ENCODE data around the gene TPP1. TPM values are rescaled to one million over a fixed set of nuclear protein-coding genes. Genes with fewer than 3 reads are reported as not detected.

Gene TPP1
- total and polyA plus RNA-seq, 7 donors, result 13.2 to 60.3 (median 47.9) TPM

DNA sequence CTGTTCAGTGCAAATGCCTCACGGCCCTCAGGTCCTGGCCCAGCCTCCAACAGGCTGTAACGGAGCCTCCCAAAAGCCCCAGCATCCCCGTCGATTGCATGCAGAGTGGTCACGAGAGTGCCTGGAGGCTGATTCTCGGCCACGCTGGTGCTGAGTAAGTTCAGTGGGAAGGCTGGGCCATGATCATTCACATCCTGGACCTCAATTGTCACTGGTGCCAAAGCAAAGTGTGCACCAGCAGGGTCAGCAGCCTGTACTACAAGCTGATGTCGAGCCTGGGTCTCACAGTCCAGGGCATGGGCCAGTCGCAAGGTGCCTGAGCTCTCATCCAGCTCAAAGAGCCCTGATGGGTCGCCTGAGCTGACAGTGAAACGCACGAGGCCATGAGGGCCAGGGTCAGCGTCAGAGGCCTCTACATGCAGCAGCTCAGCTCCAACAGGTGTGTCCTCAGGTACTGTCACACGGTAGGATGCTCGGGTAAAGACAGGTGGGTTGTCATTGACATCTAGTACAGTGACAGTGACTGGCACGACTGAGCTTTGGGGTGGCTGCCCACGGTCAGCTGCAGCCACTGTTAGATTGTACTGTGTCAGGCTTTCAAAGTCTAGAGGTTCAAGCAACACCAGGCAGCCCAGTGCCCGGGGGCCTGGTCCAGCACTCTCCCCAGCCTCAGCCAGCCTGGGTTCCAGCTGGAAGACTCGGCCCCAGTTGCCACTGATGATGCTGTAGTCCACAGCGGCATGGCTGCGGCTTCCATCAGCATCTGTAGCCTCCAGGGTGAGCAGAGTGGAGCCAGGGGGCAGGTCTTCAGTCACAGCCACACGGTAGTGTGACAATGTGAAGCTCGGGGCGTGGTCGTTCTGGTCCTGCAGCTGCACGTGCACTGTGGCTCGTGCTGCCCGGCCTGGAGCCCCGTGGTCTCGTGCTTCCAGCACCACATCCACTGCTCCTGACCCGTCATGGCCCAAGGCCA lies 4.5 kb upstream of the TPP1 start:
- Histone ChIP-seq H3K36me3 (peaks cover 22 to 57% (median 34%) of the 10 kb centered on the region in 4 donors), H3K4me1 (peaks cover 0 to 7% (median 5%) of the 10 kb centered on the region in 4 donors), H3K9me3 (no peaks in the 10 kb centered on the region), H3K27ac (no peak overlapping the region), H3K27me3 (no peaks in the 10 kb centered on the region), H3K4me3 (no peak overlapping the region)
- WGBS, 2 donors, result 87 to 91% methylated on average over 31 of the region's 31 CpGs
- intact Hi-C loops (cut with DNase I), result no loop called here
- TF ChIP-seq EP300 (IDR thresholded peaks at IDR 0.05), result no peak
- TF ChIP-seq, protein P1, sequence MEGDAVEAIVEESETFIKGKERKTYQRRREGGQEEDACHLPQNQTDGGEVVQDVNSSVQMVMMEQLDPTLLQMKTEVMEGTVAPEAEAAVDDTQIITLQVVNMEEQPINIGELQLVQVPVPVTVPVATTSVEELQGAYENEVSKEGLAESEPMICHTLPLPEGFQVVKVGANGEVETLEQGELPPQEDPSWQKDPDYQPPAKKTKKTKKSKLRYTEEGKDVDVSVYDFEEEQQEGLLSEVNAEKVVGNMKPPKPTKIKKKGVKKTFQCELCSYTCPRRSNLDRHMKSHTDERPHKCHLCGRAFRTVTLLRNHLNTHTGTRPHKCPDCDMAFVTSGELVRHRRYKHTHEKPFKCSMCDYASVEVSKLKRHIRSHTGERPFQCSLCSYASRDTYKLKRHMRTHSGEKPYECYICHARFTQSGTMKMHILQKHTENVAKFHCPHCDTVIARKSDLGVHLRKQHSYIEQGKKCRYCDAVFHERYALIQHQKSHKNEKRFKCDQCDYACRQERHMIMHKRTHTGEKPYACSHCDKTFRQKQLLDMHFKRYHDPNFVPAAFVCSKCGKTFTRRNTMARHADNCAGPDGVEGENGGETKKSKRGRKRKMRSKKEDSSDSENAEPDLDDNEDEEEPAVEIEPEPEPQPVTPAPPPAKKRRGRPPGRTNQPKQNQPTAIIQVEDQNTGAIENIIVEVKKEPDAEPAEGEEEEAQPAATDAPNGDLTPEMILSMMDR (IDR thresholded peaks at IDR 0.05), result no peak
- no peak for TF ChIP-seq POLR2AphosphoS5 (IDR thresholded peaks at IDR 0.05)
- no peak for TF ChIP-seq POLR2A (IDR thresholded peaks at IDR 0.05)
- DNase-seq, result no peak

DNA sequence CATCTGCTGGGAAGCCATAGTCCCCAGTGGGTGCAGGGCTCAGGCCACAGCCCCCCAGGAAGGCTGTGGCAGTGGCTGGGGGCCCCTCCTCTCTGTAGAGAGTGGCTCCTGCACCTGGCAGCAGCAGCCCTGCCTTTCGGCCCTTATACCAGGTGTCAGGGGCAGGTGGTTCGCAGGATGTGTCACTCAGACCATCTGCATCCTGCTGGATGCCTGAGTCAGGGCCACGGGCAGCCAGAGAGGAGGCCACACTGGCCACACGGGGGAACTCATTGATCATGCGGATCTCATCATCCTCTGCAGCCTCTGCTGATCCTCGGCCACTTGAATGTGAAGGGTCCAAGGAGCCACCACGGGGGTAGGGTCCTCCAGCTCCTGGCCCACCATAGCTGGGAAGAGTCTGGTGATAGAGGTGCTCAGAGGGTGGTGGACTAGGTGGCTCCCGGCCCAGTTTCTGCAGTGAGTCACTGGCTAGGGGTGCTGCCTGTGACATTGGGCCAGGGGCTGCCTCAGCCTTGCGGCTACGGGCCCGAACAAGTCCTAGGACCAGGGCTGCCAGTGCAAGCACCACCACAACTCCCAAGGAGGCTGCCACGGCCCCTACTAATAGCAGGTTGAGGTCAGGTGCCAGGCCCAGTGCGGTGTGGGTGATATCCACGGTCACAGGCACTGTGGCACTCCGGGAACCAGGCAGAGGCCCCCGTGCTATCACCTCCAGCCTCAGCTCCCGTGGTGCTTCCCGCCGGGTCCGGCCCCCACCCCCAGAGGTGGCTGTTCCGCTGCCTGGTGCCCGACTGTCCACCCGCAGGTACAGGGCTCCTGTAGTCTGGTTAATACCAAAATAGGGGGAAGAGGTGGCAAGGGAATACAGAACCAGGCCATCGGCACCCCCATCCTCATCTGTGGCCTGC lies 3.3 kb upstream of the TPP1 start:
- DNase-seq, result no peak
- intact Hi-C loops (cut with DNase I), result no loop called here
- no peak overlapping the region for H3K27ac ChIP-seq
- H3K36me3 ChIP-seq, result peaks cover 22 to 47% (median 31%) of the 10 kb centered on the region in 4 donors
- no peaks in the 10 kb centered on the region for H3K9me3 ChIP-seq
- H3K4me1 ChIP-seq, result peaks cover 0 to 19% (median 16%) of the 10 kb centered on the region in 4 donors
- H3K4me3 ChIP-seq, result no peak overlapping the region
- WGBS, 2 donors, result 88 to 90% methylated on average over 24 of the region's 24 CpGs
- TF ChIP-seq EP300 (IDR thresholded peaks at IDR 0.05) (no peak), POLR2A (IDR thresholded peaks at IDR 0.05) (no peak), POLR2AphosphoS5 (IDR thresholded peaks at IDR 0.05) (no peak)
- TF ChIP-seq, protein P1 (IDR thresholded peaks at IDR 0.05), result no peak
- H3K27me3 ChIP-seq, result no peaks in the 10 kb centered on the region

DNA sequence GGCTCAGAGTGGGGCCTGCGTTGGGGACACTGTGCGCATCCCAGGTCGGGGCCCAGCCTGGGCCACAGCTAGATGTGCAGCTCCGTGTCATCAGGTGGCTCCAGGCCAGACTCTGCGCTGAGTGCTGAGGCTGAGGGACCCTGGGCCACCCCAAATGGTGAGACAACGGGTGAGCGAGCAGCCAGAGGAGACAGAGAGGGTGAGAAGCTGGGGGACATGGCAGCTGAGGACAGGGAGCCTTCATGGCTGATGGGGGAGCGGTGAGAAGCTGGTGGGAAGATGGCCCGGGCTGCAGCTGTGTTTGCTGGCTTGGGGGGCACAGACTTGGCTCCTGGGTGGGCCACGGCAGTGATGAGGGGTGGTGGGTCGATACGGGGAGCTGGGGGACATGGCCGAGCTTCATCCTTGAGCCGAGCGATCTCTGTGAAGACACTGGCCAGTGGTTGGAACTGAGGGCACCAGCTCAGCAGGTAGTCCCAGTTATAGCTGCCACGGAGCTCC lies 2.5 kb upstream of the TPP1 start:
- WGBS, 2 donors, result 87 to 90% methylated on average over 16 of the region's 16 CpGs
- H3K4me1 ChIP-seq, result peaks cover 0 to 24% (median 22%) of the 10 kb centered on the region in 4 donors
- intact Hi-C loops (cut with DNase I), result no loop called here
- no peaks in the 10 kb centered on the region for H3K27me3 ChIP-seq
- DNase-seq, result no peak
- H3K36me3 ChIP-seq, result peaks cover 16 to 43% (median 27%) of the 10 kb centered on the region in 4 donors
- no peak overlapping the region for H3K27ac ChIP-seq
- H3K4me3 ChIP-seq, result no peak overlapping the region
- TF ChIP-seq EP300 (IDR thresholded peaks at IDR 0.05) (no peak), POLR2AphosphoS5 (IDR thresholded peaks at IDR 0.05) (no peak), POLR2A (IDR thresholded peaks at IDR 0.05) (no peak)
- TF ChIP-seq, protein P1 (IDR thresholded peaks at IDR 0.05), result no peak
- H3K9me3 ChIP-seq, result no peaks in the 10 kb centered on the region

DNA sequence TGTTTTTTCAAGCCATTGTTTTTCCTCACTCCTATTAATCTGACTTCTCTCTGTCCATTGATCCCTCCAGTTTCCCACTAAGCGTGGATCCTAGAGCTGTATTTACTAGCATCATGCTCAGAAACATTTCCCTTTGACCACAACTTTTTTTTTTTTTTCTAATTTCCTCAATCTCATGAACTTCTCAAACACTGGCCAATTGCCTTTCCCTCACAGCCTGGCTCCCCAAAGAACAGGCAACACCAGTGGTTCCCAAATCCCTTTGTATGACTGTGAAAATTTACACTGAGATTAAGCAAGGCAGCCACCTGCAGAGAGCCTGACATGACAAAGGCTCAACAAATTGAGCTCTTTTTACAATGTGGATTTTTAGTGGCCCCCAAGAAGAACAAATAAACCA lies 1.4 kb upstream of the TPP1 start:
- DNase-seq, result no peak
- 32 to 83% methylated on average over 1 of the region's 1 CpG for WGBS, 2 donors
- H3K27ac ChIP-seq, result peak overlapping the region in 1 of 4 donors; percentile 98
- peaks cover 0 to 24% (median 22%) of the 10 kb centered on the region in 4 donors for H3K4me1 ChIP-seq
- H3K9me3 ChIP-seq, result no peaks in the 10 kb centered on the region
- no peaks in the 10 kb centered on the region for H3K27me3 ChIP-seq
- H3K4me3 ChIP-seq, result no peak overlapping the region
- TF ChIP-seq EP300 (IDR thresholded peaks at IDR 0.05) (no peak), POLR2A (IDR thresholded peaks at IDR 0.05) (no peak), POLR2AphosphoS5 (IDR thresholded peaks at IDR 0.05) (no peak)
- TF ChIP-seq, protein P1 (IDR thresholded peaks at IDR 0.05), result no peak
- intact Hi-C loops (cut with DNase I), result no loop called here
- peaks cover 11 to 43% (median 20%) of the 10 kb centered on the region in 4 donors for H3K36me3 ChIP-seq
